Esophagus muscularis mucosa (tissue), 4 donors: ENCODE measurements around the gene NVL. TPM values are rescaled to one million over a fixed set of nuclear protein-coding genes. Genes with fewer than 3 reads are reported as not detected.

Source experiments
- DNase-seq: peaks from one replicate; pipeline ENCODE4 v3.0.0-alpha.2; 2017; ENCODE audit errors: extremely low spot score
- H3K27ac ChIP-seq, 4 donors: fragments of 200-600 bp; sonication (generic); replicated peaks in 1 of 4; 1 replicate in 3 of 4; 2 replicates in 1 of 4; pipeline ENCODE4 v1.5.1; 2016 to 2019; ENCODE audit warnings: mild to moderate bottlenecking in 1 of 4
- H3K27me3 ChIP-seq, 4 donors: fragments of 200-600 bp; sonication (generic); one replicate each; pipeline versions ENCODE4 v1.5.1 to v1.6.0; 2016 to 2019
- H3K36me3 ChIP-seq, 4 donors: fragments of 200-600 bp; sonication (generic); one replicate each; pipeline ENCODE4 v1.5.1; 2016 to 2019
- H3K4me1 ChIP-seq, 4 donors: fragments of 200-600 bp; sonication (generic); one replicate each; pipeline ENCODE4 v1.5.1; 2016 to 2019
- H3K4me3 ChIP-seq, 4 donors: fragments of 200-600 bp; sonication (generic); 1 replicate in 2 of 4; 2 replicates in 2 of 4; pipeline ENCODE4 v1.5.1; 2016 to 2019; ENCODE audit warnings: mild to moderate bottlenecking in 4 of 4, moderate library complexity in 1 of 4
- H3K9me3 ChIP-seq, 4 donors: fragments of 200-600 bp; sonication (generic); 1 replicate in 3 of 4; 2 replicates in 1 of 4; pipeline ENCODE4 v1.5.1; 2016 to 2019
- CTCF ChIP-seq, 3 experiments: fragments of 200-600 bp in 2 of 3; fragments of 450-650 bp in 1 of 3; sonication (generic) in 2 of 3; IDR thresholded peaks; one replicate each; pipeline ENCODE4 v1.5.1; 2017 to 2019; ENCODE audit warnings: antibody characterized with exemption in 3 of 3, mild to moderate bottlenecking in 2 of 3, moderate library complexity in 1 of 3
- EP300 ChIP-seq: sonication (generic); formaldehyde crosslinking; IDR thresholded peaks from one replicate; pipeline ENCODE4 v1.6.1; 2017; ENCODE audit warnings: antibody characterized with exemption
- POLR2A ChIP-seq: fragments of 450-650 bp; IDR thresholded peaks from one replicate; pipeline ENCODE4 v1.6.1; 2017; ENCODE audit warnings: antibody characterized with exemption, moderate library complexity, mild to moderate bottlenecking, low read depth
- POLR2AphosphoS5 ChIP-seq, 2 donors: sonication (generic); formaldehyde crosslinking; IDR thresholded peaks; one replicate each; pipeline ENCODE4 v1.6.1; 2017; ENCODE audit warnings: antibody characterized with exemption in 2 of 2
- WGBS: methylation state at CpG from one replicate; pipeline ENCODE4 v1.1.5; 2018; 5-methylcytosine and 5-hydroxymethylcytosine counted together
- intact Hi-C: fragments of 100-400 bp; cut with DNase I; formaldehyde crosslinking; loops from one replicate; pipeline ENCODE4 v1.15.1; 2023
- total RNA-seq, 4 donors: library from RNA; depleted of rRNA; stranded (reverse); fragments of >200 nt; gene quantifications; one replicate each; pipeline versions ENCODE4 v1.1.0 to v1.2.1, GENCODE V29; 2016

Gene NVL
- total RNA-seq, 4 donors from 2014 or later, result 11.0 to 19.5 (median 15.9) TPM

- H3K4me1 ChIP-seq, result no peaks in the 10 kb centered on the region
- H3K36me3 ChIP-seq, result peaks cover 18 to 34% (median 23%) of the 10 kb centered on the region in 4 donors
- TF ChIP-seq POLR2AphosphoS5 (IDR thresholded peaks at IDR 0.05) (no peak), EP300 (no peak), POLR2A (no peak), CTCF (IDR thresholded peaks at IDR 0.05) (no peak)
- no peaks in the 10 kb centered on the region for H3K9me3 ChIP-seq
- no peak for DNase-seq
- no peak overlapping the region for H3K27ac ChIP-seq
- intact Hi-C loops, result no loop called here
- H3K4me3 ChIP-seq, result no peak overlapping the region
- no peaks in the 10 kb centered on the region for H3K27me3 ChIP-seq
Observed at GRCh38 chr1:224252479-224252878, 77.5 kb downstream of the NVL start.

- Histone ChIP-seq H3K27ac (no peak overlapping the region), H3K36me3 (peaks cover 18 to 40% (median 27%) of the 10 kb centered on the region in 4 donors), H3K27me3 (no peaks in the 10 kb centered on the region), H3K4me1 (no peaks in the 10 kb centered on the region), H3K9me3 (no peaks in the 10 kb centered on the region), H3K4me3 (no peak overlapping the region)
- 76% methylated on average over 5 of the region's 5 CpGs for WGBS
- intact Hi-C loops, result no loop called here
- no peak for TF ChIP-seq POLR2A
- no peak for TF ChIP-seq CTCF (IDR thresholded peaks at IDR 0.05)
- no peak for TF ChIP-seq EP300
- TF ChIP-seq POLR2AphosphoS5 (IDR thresholded peaks at IDR 0.05), result no peak
- DNase-seq, result no peak
Observed at GRCh38 chr1:224251741-224252146, 78.2 kb downstream of the NVL start.

- WGBS, result 40% methylated on average over 1 of the region's 1 CpG
- peaks cover 18 to 66% (median 38%) of the 10 kb centered on the region in 4 donors for H3K36me3 ChIP-seq
- no peaks in the 10 kb centered on the region for H3K9me3 ChIP-seq
- H3K27me3 ChIP-seq, result no peaks in the 10 kb centered on the region
- peaks cover 4 to 7% (median 5%) of the 10 kb centered on the region in 4 donors for H3K4me1 ChIP-seq
- intact Hi-C loops, result no loop called here
- no peak overlapping the region for H3K4me3 ChIP-seq
- DNase-seq, result no peak
- TF ChIP-seq POLR2AphosphoS5 (IDR thresholded peaks at IDR 0.05) (peak in 1 of 2 donors; percentile 37), CTCF (IDR thresholded peaks at IDR 0.05) (no peak)
- peak overlapping the region in 3 of 4 donors; percentile 32 to 40 (median 38) for H3K27ac ChIP-seq
Observed at GRCh38 chr1:224245188-224245587, 84.8 kb downstream of the NVL start.

- H3K4me1 ChIP-seq, result no peaks in the 10 kb centered on the region
- no peaks in the 10 kb centered on the region for H3K27me3 ChIP-seq
- TF ChIP-seq POLR2AphosphoS5 (IDR thresholded peaks at IDR 0.05), result no peak
- no peak for TF ChIP-seq CTCF (IDR thresholded peaks at IDR 0.05)
- no peak for TF ChIP-seq EP300
- TF ChIP-seq POLR2A, result no peak
- no peaks in the 10 kb centered on the region for H3K9me3 ChIP-seq
- no peak overlapping the region for H3K4me3 ChIP-seq
- peaks cover 9 to 53% (median 26%) of the 10 kb centered on the region in 4 donors for H3K36me3 ChIP-seq
- DNase-seq, result no peak
- WGBS, result 73% methylated on average over 3 of the region's 3 CpGs
- no peak overlapping the region for H3K27ac ChIP-seq
- intact Hi-C loops, result no loop called here
Observed at GRCh38 chr1:224238756-224239155, 91.2 kb downstream of the NVL start.

- Histone ChIP-seq H3K27ac (no peak overlapping the region), H3K27me3 (no peaks in the 10 kb centered on the region), H3K4me3 (no peak overlapping the region), H3K9me3 (no peaks in the 10 kb centered on the region), H3K4me1 (no peaks in the 10 kb centered on the region), H3K36me3 (peaks cover 9 to 56% (median 26%) of the 10 kb centered on the region in 4 donors)
- intact Hi-C loops, result no loop called here
- WGBS, result 95% methylated on average over 6 of the region's 9 CpGs
- DNase-seq, result no peak
- TF ChIP-seq EP300, result no peak
- no peak for TF ChIP-seq POLR2A
- TF ChIP-seq CTCF (IDR thresholded peaks at IDR 0.05), result no peak
- no peak for TF ChIP-seq POLR2AphosphoS5 (IDR thresholded peaks at IDR 0.05)
Observed at GRCh38 chr1:224238212-224238611, 91.8 kb downstream of the NVL start.
